Measurements from ENCODE around the gene CCDC88C. TPM values are rescaled to one million over a fixed set of nuclear protein-coding genes. Genes with fewer than 3 reads are reported as not detected.

CCDC88C gene
- total RNA-seq, 3 donors from 2014 or later: 50.3 to 60.2 (median 58.2) TPM

- Mint-ChIP-seq H3K4me3 (no peak overlapping the region), H3K36me3 (ENCODE audit: insufficient read depth) (peaks cover 28% of the 10 kb centered on the region), H3K4me1 (ENCODE audit: low read depth) (peaks cover 92% of the 10 kb centered on the region), H3K27me3 (ENCODE audit: low read depth) (no peaks in the 10 kb centered on the region), H3K9me3 (peaks cover 10% of the 10 kb centered on the region)
- no peak for DNase-seq
- no peak for ATAC-seq
Observed at GRCh38 chr14:91225025-91225424, 192.6 kb downstream of the CCDC88C start.

GRCh38 chr14:91223028-91223783 is 194.4 kb downstream of the CCDC88C start:
- ATAC-seq: peak; percentile 69 to 72

More at GRCh38 chr14:91223028-91223783, 194.4 kb downstream of the CCDC88C start:
- Mint-ChIP-seq H3K36me3 (ENCODE audit: insufficient read depth) (peaks cover 26% of the 10 kb centered on the region), H3K4me3 (no peak overlapping the region), H3K9me3 (peaks cover 10% of the 10 kb centered on the region), H3K4me1 (ENCODE audit: low read depth) (peaks cover 73% of the 10 kb centered on the region), H3K27me3 (ENCODE audit: low read depth) (no peaks in the 10 kb centered on the region)
- peak; percentile 45 for DNase-seq

Other genes starting within 250 kb of the CCDC88C start
- 1 to 10 TPM; 4.1 to 6.1 (median 6.0) TPM for gene GPR68, start 173.1 kb downstream of the CCDC88C start, total RNA-seq
- gene PPP4R3A, start 92.5 kb upstream of the CCDC88C start, total RNA-seq: 100 to 1,000 TPM; 127 to 142 (median 141) TPM